Subcutaneous adipose tissue (tissue), 4 donors: ENCODE results near the gene ACADSB. TPM values are rescaled to one million over a fixed set of nuclear protein-coding genes. Genes with fewer than 3 reads are reported as not detected.

Experiments
- total RNA-seq, 4 donors: library from RNA; depleted of rRNA; stranded (reverse); fragments of >200 nt; gene quantifications; one replicate each; pipeline ENCODE4 v1.1.0, GENCODE V29; 2016
- TF ChIP-seq, protein P1 (sequence below): fragments of 450-650 bp; IDR thresholded peaks from one replicate; pipeline ENCODE4 v1.5.1; 2016; ENCODE audit warnings: low read depth, mild to moderate bottlenecking, control low read depth, antibody characterized with exemption, moderate library complexity

The ACADSB gene
- total RNA-seq, 4 donors from 2014 or later = 15.6 to 25.6 (median 19.6) TPM

- TF ChIP-seq, protein P1, sequence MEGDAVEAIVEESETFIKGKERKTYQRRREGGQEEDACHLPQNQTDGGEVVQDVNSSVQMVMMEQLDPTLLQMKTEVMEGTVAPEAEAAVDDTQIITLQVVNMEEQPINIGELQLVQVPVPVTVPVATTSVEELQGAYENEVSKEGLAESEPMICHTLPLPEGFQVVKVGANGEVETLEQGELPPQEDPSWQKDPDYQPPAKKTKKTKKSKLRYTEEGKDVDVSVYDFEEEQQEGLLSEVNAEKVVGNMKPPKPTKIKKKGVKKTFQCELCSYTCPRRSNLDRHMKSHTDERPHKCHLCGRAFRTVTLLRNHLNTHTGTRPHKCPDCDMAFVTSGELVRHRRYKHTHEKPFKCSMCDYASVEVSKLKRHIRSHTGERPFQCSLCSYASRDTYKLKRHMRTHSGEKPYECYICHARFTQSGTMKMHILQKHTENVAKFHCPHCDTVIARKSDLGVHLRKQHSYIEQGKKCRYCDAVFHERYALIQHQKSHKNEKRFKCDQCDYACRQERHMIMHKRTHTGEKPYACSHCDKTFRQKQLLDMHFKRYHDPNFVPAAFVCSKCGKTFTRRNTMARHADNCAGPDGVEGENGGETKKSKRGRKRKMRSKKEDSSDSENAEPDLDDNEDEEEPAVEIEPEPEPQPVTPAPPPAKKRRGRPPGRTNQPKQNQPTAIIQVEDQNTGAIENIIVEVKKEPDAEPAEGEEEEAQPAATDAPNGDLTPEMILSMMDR = no peak
Observed at GRCh38 chr10:123014772-123015171, 6.0 kb downstream of the ACADSB start.

GRCh38 chr10:123016228-123016627 lies 7.4 kb downstream of the ACADSB start:
- TF ChIP-seq, protein P1 = no peak

DNA sequence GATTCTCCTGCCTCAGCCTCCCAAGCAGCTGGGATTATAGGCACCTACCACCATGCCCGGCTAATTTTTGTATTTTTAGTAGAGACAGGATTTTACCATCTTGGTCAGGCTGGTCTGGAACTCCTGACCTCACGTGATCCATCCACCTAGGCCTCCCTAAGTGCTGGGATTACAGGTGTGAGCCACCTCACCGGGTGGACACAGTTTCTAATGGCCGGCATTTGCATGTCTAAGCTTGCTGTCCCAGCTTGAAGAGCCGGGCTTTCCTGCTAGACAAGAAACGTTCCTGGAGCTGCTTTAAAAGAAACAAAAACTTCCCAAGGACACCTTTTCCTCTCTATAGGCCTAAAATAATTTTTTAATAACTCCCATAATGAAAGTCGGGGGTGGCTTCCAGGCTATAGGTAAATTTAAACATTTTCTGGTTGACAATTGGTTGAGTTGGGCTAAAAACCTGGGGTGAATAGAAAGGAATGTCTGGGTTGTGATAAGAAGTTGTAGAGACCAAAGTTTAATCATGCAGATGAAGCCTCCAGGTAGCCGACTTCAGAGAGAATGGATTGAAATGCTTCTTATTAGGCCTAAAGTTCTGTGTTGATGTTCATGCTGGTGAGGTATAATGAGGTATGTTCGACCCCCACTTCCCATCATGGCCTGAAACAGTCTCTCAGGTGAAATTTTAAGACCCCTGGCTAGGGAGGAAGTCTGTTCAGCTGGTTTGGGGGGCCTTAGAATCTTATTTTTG lies 8.8 kb downstream of the ACADSB start:
- TF ChIP-seq, protein P1 = no peak

DNA sequence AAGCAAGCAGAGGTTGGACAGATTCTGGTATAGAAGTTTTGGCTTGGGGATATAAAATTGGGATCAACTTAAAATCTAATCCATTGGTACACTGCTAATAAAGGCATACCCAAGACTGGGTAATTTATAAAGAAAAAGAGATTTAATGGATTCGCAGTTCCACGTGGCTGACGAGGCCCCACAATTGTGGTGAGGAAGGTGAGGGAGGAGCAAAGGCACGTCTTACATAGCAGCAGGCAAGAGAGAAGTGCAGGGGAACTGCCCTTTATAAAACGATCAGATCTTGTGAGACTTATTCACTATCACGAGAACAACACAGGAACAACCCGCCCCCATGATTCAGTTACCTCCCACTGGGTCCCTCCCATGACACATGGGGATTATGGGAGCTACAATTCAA lies 9.7 kb downstream of the ACADSB start:
- TF ChIP-seq, protein P1 = no peak

DNA sequence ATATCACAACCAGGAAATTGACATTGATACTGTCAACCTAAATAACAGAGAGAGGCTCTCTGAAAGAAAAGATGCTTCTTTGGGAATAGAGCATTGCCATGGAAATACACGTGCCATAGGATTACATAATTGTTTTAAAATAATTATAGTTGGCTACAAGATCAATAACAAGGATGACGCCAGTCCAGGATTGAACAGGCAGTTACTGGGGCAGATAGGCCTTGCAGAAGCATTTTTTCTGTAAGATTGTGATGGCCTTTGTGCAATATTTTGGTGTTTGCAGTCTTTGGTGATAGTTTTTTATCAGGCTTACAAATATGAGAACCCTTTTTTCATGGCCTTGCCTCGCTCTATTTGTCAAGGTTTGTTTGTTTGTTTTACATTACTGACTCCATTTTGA lies 10.5 kb downstream of the ACADSB start:
- TF ChIP-seq, protein P1 = no peak

- TF ChIP-seq, protein P1 = no peak
Observed at GRCh38 chr10:123019941-123020703, 11.3 kb downstream of the ACADSB start.

- TF ChIP-seq, protein P1 = no peak
Observed at GRCh38 chr10:123021517-123021916, 12.7 kb downstream of the ACADSB start.
